ENCODE results near the gene CCNH. TPM values are rescaled to one million over a fixed set of nuclear protein-coding genes. Genes with fewer than 3 reads are reported as not detected.
A peak's percentile ranks its signal among the peaks of the same experiment; 100 is the strongest.

CCNH gene
- total RNA-seq, 1 donor from 2014 or later: 36.9 TPM

GRCh38 chr5:87392170-87392569 is 20.6 kb downstream of the CCNH start:
- no peaks in the 10 kb centered on the region for H3K9me3 Mint-ChIP-seq
- peaks cover 20% of the 10 kb centered on the region for H3K36me3 Mint-ChIP-seq (ENCODE audit: low read depth)
- H3K27me3 Mint-ChIP-seq (ENCODE audit: low read depth): no peaks in the 10 kb centered on the region
- H3K4me1 Mint-ChIP-seq: no peaks in the 10 kb centered on the region
- no peak overlapping the region for H3K27ac Mint-ChIP-seq (ENCODE audit: unreplicated experiment)
- H3K4me3 Mint-ChIP-seq: no peak overlapping the region
- TF ChIP-seq CTCF (conservative IDR thresholded peaks at IDR 0.05): no peak
- DNase-seq (ENCODE audit: low read depth, low spot score): no peak

DNA sequence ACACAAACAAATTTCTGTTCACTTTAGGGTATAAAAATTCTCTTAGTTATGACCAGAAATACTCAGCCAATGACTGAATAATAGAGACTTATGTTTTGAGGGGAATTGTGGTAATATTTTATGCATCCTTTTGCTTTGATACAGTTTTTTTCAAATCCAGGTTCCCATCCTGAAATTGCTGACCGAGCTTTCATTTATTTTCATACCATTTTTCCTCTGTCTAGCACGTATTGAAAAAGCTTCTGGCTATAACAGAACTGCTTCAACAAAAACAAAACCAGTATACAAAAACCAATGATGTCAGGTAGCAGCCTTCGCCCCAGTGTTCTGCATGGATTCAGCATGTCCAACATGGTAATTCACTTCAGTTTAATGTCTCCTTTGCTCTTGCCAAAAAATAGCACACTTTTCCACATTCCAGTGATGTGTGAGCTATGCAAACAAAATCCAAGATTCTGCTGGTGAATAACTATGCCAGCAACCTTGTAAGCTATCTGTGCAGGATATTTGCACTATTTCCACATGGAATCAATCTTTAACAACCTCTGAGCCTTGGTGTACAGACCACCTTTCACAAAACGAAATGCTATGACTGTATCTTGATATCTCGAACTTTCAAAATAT is 22.0 kb downstream of the CCNH start:
- no peak for TF ChIP-seq CTCF (conservative IDR thresholded peaks at IDR 0.05)
- H3K9me3 Mint-ChIP-seq: no peaks in the 10 kb centered on the region
- no peak overlapping the region for H3K4me3 Mint-ChIP-seq
- DNase-seq (ENCODE audit: low read depth, low spot score): no peak
- H3K27me3 Mint-ChIP-seq (ENCODE audit: low read depth): no peaks in the 10 kb centered on the region
- peaks cover 20% of the 10 kb centered on the region for H3K36me3 Mint-ChIP-seq (ENCODE audit: low read depth)
- H3K4me1 Mint-ChIP-seq: no peaks in the 10 kb centered on the region
- H3K27ac Mint-ChIP-seq (ENCODE audit: unreplicated experiment): peak overlapping the region; percentile 71

- no peak overlapping the region for H3K4me3 Mint-ChIP-seq
- no peaks in the 10 kb centered on the region for H3K9me3 Mint-ChIP-seq
- TF ChIP-seq CTCF (conservative IDR thresholded peaks at IDR 0.05): no peak
- H3K4me1 Mint-ChIP-seq: no peaks in the 10 kb centered on the region
- H3K36me3 Mint-ChIP-seq (ENCODE audit: low read depth): peaks cover 20% of the 10 kb centered on the region
- no peaks in the 10 kb centered on the region for H3K27me3 Mint-ChIP-seq (ENCODE audit: low read depth)
- no peak for DNase-seq (ENCODE audit: low read depth, low spot score)
- H3K27ac Mint-ChIP-seq (ENCODE audit: unreplicated experiment): no peak overlapping the region
These were observed 22.7 kb downstream of the CCNH start for GRCh38 chr5:87390075-87390474.

- Mint-ChIP-seq H3K4me3 (no peak overlapping the region), H3K36me3 (ENCODE audit: low read depth) (peaks cover 20% of the 10 kb centered on the region), H3K27ac (ENCODE audit: unreplicated experiment) (no peak overlapping the region), H3K9me3 (no peaks in the 10 kb centered on the region), H3K27me3 (ENCODE audit: low read depth) (no peaks in the 10 kb centered on the region), H3K4me1 (no peaks in the 10 kb centered on the region)
- DNase-seq (ENCODE audit: low read depth, low spot score): no peak
- no peak for TF ChIP-seq CTCF (conservative IDR thresholded peaks at IDR 0.05)
These were observed 23.3 kb downstream of the CCNH start for GRCh38 chr5:87389296-87390034.

- peaks cover 22% of the 10 kb centered on the region for H3K36me3 Mint-ChIP-seq (ENCODE audit: low read depth)
- DNase-seq (ENCODE audit: low read depth, low spot score): no peak
- no peak for TF ChIP-seq CTCF (conservative IDR thresholded peaks at IDR 0.05)
- H3K4me1 Mint-ChIP-seq: no peaks in the 10 kb centered on the region
- H3K4me3 Mint-ChIP-seq: no peak overlapping the region
- H3K9me3 Mint-ChIP-seq: no peaks in the 10 kb centered on the region
- no peaks in the 10 kb centered on the region for H3K27me3 Mint-ChIP-seq (ENCODE audit: low read depth)
- no peak overlapping the region for H3K27ac Mint-ChIP-seq (ENCODE audit: unreplicated experiment)
These were observed 24.6 kb downstream of the CCNH start for GRCh38 chr5:87388129-87388528.

Data from neural crest cell (in vitro differentiated cells).